NCI-H1417 treated with DMSO at 0.1 percent for 48 hours (cell line): ENCODE results near the gene EXOC7.

Experiments
- DNase-seq: peaks from one replicate; lab custom pipeline; 2025; lab: John Stamatoyannopoulos, UW

EXOC7 gene

GRCh38 chr17:76138234-76138895, 34.8 kb upstream of the EXOC7 start:
- DNase-seq = no peak

DNA sequence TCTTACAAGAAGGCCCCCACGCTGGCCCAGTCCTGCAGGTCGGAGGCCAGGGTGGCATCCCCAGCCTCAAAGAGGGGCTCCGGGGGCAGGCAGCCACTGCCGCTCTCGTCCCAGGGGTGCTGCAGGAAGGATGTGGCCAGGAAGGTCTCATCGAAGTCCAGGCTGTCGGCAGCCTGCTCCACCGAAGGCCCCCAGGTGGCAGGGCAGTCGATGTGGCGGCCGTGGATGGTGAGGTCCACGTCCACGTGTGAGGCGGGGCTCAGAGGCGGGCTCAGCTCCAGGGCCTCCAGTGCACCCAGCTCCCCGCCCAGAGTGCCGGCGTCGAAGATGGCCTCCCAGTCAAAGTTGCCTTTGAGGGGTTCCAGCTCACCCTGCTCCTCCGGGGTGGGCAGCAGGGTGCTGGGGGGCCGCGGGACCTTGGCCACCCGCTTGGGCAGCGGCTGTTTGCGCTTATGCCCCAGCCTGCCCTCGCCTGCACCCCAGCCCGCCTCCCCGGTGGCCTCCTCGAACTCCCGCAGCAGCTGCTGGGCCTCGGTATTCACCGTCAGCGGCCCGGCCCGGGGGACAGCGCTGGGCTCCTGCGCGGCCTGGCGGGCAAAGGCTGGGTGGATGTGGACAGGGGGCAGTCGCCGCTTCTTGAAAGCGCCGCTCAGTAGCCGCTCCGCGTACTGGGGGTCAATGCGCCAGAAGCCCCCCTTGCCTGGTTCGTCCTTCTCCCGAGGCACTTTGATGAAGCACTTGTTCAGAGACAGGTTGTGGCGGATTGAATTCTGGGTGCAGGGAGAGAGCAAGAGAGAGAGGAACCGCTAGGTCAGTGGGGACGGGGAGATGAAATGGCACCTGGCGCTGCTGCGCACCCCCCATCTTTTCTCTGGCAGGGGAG, 34.0 kb upstream of the EXOC7 start:
- no peak for DNase-seq

DNA sequence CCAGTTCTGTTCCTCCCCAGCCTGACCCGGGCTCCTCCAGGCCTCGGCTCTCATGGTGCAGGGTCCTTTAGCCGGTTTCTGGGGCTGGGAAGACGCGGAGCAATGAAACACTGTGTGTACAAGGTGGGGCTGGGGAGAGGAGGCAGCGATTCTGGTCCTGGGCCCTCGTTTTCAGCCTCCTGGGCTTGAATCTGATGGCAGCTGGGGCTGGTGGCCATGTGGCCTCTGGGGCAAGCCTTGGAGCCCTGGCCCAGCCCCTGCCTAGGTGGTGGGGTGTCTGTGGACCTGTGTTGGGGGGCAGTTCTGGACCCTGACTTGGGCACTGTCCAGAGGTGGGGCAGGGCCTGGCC, 33.4 kb upstream of the EXOC7 start:
- DNase-seq = no peak

- no peak for DNase-seq
Measured at GRCh38 chr17:76136276-76137000, 32.9 kb upstream of the EXOC7 start.

DNA sequence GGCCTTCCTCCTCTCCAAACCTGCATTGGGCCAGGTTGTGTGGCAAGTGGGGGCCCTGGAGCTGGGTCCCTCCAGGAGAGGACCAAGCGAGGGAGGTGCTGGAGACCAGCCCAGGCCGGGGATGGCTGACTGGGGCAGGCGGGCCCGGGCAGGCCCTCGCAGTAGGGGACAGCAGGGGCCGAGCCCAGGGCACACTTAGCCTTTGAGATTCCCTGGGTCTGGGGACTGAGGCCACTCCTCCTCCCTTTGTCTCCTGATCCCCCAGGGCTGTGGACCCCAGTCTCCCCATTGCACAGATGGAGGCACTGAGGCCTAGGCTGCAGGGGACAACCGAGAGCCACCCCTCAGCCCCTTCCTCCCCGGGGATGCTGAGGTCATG, 32.2 kb upstream of the EXOC7 start:
- DNase-seq = no peak

- DNase-seq = no peak
Measured at GRCh38 chr17:76134911-76135809, 31.6 kb upstream of the EXOC7 start.

- peak; percentile 56 for DNase-seq
Measured at GRCh38 chr17:76132574-76133338, 29.2 kb upstream of the EXOC7 start.

DNA sequence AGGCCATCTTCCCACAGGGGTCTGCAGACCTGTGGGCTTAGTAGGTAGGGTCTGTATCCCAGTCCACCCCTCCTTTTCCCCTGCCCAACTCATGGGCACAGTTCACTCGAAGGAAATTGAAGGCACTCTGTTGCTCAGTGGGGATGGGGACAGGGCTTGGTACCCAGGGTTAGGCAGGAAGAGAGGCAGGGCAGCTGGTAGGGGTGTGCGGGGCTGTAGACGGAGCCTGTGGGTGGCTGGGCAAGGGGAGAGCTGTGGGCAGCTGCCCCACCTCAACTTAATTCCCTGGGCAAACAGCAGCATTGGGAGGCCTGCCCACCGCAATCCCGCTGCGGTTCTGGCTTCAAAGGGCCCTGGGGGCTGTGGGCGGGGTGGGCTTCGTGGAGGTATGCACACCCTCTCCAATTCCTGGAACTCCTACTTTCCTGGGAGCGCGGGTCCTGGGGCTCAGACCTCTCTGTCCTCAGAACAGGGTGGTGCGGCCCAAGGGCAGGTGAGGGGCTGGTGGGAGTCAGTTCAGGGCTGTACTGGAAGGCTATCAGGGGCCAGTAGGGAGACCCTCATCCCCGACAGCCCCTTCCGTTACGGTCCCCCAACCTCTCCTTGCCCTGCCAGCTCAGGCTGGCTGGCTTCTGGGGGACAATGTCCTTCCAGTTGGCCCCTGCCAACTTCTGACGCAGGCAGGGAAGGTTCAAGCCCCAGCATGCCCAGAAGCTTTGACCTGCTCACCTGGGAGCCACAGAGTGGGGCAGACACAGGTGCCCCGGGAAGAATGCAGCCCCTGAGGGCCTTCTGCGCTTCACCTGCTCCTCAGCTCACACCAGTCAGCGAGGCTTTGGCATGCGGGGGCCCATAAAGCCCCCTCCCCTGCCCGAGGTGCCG, 28.3 kb upstream of the EXOC7 start:
- DNase-seq = no peak

- DNase-seq = no peak
Measured at GRCh38 chr17:76131051-76131691, 27.6 kb upstream of the EXOC7 start.

- DNase-seq = no peak
Measured at GRCh38 chr17:76130473-76130872, 26.9 kb upstream of the EXOC7 start.

- no peak for DNase-seq
Measured at GRCh38 chr17:76125922-76126321, 22.3 kb upstream of the EXOC7 start.

- no peak for DNase-seq
Measured at GRCh38 chr17:76125391-76125675, 21.7 kb upstream of the EXOC7 start.

DNA sequence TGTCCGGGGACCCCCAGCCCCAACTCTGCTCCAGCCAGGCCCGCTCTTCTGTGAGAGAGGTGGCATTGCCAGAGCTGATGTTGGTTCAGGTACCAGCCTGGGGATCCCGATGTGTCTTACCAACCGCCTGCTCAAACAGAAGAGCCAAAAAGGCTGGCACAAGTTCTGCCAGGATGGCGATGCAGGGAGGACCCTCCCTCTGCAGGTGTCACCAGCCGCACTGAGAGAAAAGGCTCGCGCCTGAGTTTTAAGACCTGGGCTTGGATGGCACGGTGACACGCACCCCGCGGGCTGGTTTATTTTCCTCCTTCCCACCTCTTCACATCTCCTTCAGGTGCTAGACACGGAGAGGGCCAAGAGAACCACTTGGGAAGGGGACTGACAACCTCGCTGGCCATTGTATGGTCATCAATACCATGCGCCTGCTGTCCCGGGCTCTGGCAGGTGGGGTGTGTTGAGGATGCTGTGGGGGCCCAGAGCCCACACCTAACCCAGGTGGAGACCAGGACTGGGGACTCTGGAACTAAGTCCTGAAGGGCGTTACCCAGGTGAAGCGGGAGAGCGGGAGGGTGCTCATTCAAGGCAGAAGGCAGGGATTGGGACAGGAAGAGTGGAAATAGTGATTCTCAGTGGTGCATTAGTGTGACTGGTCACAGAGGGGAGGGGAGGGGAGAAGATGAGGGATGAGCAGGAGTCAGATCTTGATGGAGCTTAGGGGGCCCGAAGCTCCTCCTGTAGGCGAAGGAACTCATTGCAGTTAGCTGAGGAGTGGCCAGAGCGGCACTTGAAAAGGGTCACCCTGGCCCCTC, 21.2 kb upstream of the EXOC7 start:
- DNase-seq = no peak

DNA sequence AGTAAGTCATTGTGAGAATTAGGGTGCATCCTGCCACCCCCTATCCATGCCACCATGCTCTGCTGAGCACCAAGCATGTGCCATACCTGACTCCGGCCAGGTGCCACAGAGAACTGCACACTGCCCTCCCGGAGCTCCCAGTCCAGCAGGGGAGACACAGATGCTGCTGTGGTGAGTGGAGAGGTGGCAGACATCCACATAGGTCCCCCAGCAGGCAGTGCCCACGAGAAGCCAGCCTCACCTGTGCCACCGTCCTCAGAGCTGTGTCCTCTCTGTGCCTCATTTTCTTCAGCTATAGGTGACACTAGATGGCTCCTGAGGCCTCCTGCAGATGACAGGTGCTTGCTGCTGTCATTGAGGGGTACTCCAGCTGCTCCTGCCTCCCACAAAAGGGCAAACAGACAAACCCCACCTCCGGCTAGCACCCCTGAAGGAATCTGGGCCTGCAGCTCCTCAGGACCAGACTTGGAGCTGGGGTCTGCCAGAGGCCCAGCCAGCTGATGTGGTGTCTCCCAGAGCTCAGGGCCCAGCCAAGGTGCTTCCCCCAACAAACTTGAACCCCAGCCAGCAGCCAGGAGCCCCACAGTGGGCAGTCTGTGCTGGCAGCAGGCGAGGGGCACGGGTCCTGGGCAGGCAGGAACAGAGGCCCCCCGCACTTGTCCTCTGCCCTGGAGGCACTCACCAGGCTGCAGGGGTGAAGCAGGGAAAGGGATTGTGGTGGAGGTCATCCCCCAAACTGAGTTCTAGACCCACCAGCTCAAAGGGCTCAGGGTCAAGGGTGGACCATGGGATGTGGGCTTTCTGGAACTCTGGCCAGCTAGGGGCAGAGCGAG, 20.4 kb upstream of the EXOC7 start:
- DNase-seq = no peak

- no peak for DNase-seq
Measured at GRCh38 chr17:76123191-76123499, 19.6 kb upstream of the EXOC7 start.

GRCh38 chr17:76122431-76123190, 19.0 kb upstream of the EXOC7 start:
- no peak for DNase-seq

GRCh38 chr17:76121932-76122430, 18.4 kb upstream of the EXOC7 start:
- no peak for DNase-seq
